ENCODE results near the gene MTHFD2. TPM values are rescaled to one million over a fixed set of nuclear protein-coding genes. Genes with fewer than 3 reads are reported as not detected.

The MTHFD2 gene
- total and polyA plus RNA-seq, 2 of the 8 experiments (the other 6 are each of a cell fraction or from before 2014, with no cell fraction given): 99.5 to 291 TPM

DNA sequence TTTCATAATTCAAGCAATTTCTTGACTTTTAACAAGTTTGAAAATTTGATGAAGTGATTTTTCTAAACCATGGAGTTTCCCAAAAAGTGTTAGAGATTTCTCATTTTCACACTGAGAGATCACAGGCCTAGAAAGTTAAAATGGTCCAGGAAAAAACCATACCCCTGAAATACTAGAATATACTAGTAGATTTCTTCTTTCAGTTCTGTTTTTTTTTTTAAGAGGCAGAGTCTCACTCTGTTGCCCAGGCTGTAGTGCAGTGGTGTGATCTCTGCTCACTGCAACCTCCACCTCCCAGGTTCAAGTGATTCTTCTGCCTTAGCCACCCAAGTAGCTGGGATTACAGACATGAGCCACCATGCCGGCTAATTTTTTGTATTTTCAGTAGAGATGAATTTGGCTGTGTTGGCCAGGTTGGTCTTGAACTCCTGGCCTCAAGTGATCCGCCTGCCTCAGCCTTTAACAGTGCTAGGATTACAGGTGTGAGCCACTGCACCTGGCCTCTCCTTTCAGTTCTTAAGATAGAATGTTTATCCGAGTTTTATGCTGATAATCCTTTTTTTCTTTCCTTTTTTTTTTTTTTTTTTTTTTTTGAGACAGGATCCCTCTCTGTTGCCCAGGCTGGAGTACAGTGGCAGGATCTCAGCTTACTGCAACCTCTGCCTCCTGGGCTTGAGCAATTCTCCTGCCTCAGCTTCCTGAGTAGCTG is 14.4 kb downstream of the MTHFD2 start:
- no peak for DNase-seq (ENCODE audit: low read depth in 1 of 2, low spot score in 2 of 2)
- H4K8ac ChIP-seq (ENCODE audit: extremely low read depth, insufficient read depth, low read length): no peak overlapping the region
- POLR2A ChIA-PET (ENCODE audit: partially characterized antibody): interaction anchor here (1.0 to 72.1 kb wide), 5 partner anchors 9 to 212 kb away, joined by 4 to 2699 read pairs (median 9); partner anchors contain the start of genes BOLA3, MOB1A and MTHFD2

More for the DNA sequence above, 14.4 kb downstream of the MTHFD2 start:
- H2AK5ac ChIP-seq (ENCODE audit: low read depth, low read length): no peak overlapping the region
- peaks cover 0 to 12% of the 10 kb centered on the region in 2 experiments for H4K20me1 ChIP-seq (replicated peaks in 1 of 2; ENCODE audit: control insufficient read depth in 1 of 2, insufficient read depth in 2 of 2, low read length in 2 of 2)
- no peak overlapping the region for H3K27ac ChIP-seq (ENCODE audit: low read depth, low read length)
- H2BK120ac ChIP-seq (replicated peaks; ENCODE audit: low read depth, low read length): no peak overlapping the region
- H3K18ac ChIP-seq (ENCODE audit: extremely low read depth, low read length): no peak overlapping the region
- H3K4me3 ChIP-seq (ENCODE audit: extremely low read depth in 1 of 4, insufficient read depth in 2 of 4, low read depth in 3 of 4, low read length in 4 of 4): no peak overlapping the region
- no peak overlapping the region for H3K23ac ChIP-seq (ENCODE audit: insufficient read length)
- peaks cover 2% of the 10 kb centered on the region for H3K79me1 ChIP-seq (ENCODE audit: low read depth, low read length)
- no peak overlapping the region for H2BK15ac ChIP-seq (ENCODE audit: low read length)
- H3K9me3 ChIP-seq (ENCODE audit: insufficient read depth in 2 of 2, low read depth in 1 of 2, low read length in 1 of 2): no peaks in the 10 kb centered on the region
- no peak for FAIRE-seq
- H3K27me3 ChIP-seq (replicated peaks in 1 of 4; ENCODE audit: control insufficient read depth in 3 of 4, extremely low read depth in 1 of 4, insufficient read depth in 3 of 4, low read length in 3 of 4): no peaks in the 10 kb centered on the region
- no peak overlapping the region for H3K4me2 ChIP-seq (ENCODE audit: insufficient read depth in 1 of 2, low read depth in 2 of 2, low read length in 2 of 2)
- no peak overlapping the region for H4K5ac ChIP-seq (ENCODE audit: insufficient read length, low read depth, low read length)
- no peak overlapping the region for H3K56ac ChIP-seq (replicated peaks; ENCODE audit: insufficient read length, low read depth, low read length)
- H2BK20ac ChIP-seq (ENCODE audit: low read length): no peak overlapping the region
- H3K36me3 ChIP-seq (ENCODE audit: control insufficient read depth in 2 of 4, insufficient read depth in 4 of 4, low read length in 3 of 4): peaks cover 20 to 99% (median 65%) of the 10 kb centered on the region in 4 experiments
- 98% methylated on average over 2 of the region's 3 CpGs; no CpG with 5 or more reads in 1 of the 2 experiments for WGBS, 2 experiments (ENCODE audit: extremely low coverage in 1 of 2, insufficient coverage in 1 of 2, insufficient read length in 1 of 2, insufficient replicate concordance in 2 of 2, low coverage in 1 of 2, low lambda C conversion rate in 2 of 2, missing lambda C conversion rate in 1 of 2)
- no peak for TF ChIP-seq JUN (IDR thresholded peaks at IDR 0.05; ENCODE audit: low read depth, low read length)
- no peak for TF ChIP-seq PHF8 (conservative IDR thresholded peaks at IDR 0.05; ENCODE audit: low read depth, low read length)
- TF ChIP-seq TAF1 (IDR thresholded peaks at IDR 0.05; ENCODE audit: low read depth, low read length): no peak
- no peak for TF ChIP-seq POU5F1 (IDR thresholded peaks at IDR 0.05; ENCODE audit: low read depth, low read length)
- TF ChIP-seq CHD1 (IDR thresholded peaks at IDR 0.05; ENCODE audit: low read depth, low read length): no peak
- TF ChIP-seq ASH2L (IDR thresholded peaks at IDR 0.05; ENCODE audit: low read length): no peak
- H3K79me2 ChIP-seq (ENCODE audit: control insufficient read depth in 1 of 2, insufficient read depth in 2 of 2, low read length in 2 of 2): peaks cover 0 to 20% of the 10 kb centered on the region in 2 experiments; a peak in 3 of 4 replicates
- H3K9ac ChIP-seq (replicated peaks in 1 of 4; ENCODE audit: extremely low read depth in 1 of 4, low read depth in 3 of 4, low read length in 3 of 4): no peak overlapping the region
- no peaks in the 10 kb centered on the region for H3K23me2 ChIP-seq (ENCODE audit: low read depth, low read length)
- H3K14ac ChIP-seq (ENCODE audit: insufficient read length): no peak overlapping the region
- no peak overlapping the region for H2AFZ ChIP-seq (ENCODE audit: low read length)
- H2BK12ac ChIP-seq (ENCODE audit: low read depth, low read length): no peak overlapping the region
- no peaks in the 10 kb centered on the region for H3K4me1 ChIP-seq (replicated peaks in 1 of 4; ENCODE audit: control insufficient read depth in 3 of 4, insufficient read depth in 4 of 4, low read length in 3 of 4)
- CTCF ChIA-PET (ENCODE audit: partially characterized antibody): interaction anchor here (0.8 kb wide), 1 partner anchor 15 kb away, joined by 3 read pairs; the partner anchor contains the start of gene MTHFD2
- H2BK5ac ChIP-seq (ENCODE audit: low read depth, low read length): no peak overlapping the region
- H4K91ac ChIP-seq (replicated peaks; ENCODE audit: insufficient read length, low read length): no peak overlapping the region
- no peak overlapping the region for H3K4ac ChIP-seq (replicated peaks; ENCODE audit: insufficient read length, low read depth, low read length)
